PC-9 (cell line): ENCODE results near the gene MARCHF3.

ENCODE experiments used
- CTCF ChIP-seq: fragments of 200-600 bp; sonication (generic); conservative IDR thresholded peaks from 2 replicates; pipeline ENCODE4 v1.6.1; 2017; ENCODE audit warnings: mixed run types, antibody characterized with exemption, mild to moderate bottlenecking, moderate library complexity
- EZH2 ChIP-seq: fragments of 200-600 bp; sonication (generic); IDR thresholded peaks from 2 replicates; pipeline ENCODE4 v1.8.0; 2017; ENCODE audit warnings: antibody characterized with exemption, low read depth

- TF ChIP-seq EZH2: no peak
- TF ChIP-seq CTCF: no peak
These were observed 193.6 kb downstream of the MARCHF3 start for GRCh38 chr5:126836778-126837177.
